Ovary (tissue), 3 donors: Measurements from ENCODE around the gene RAB15.

Experiments used
- CTCF ChIP-seq, 3 donors: fragments of 450-650 bp in 2 of 3; fragments of 200-600 bp in 1 of 3; IDR thresholded peaks; one replicate each; pipeline versions ENCODE4 v1.5.1 to v1.8.0; 2016 to 2022; ENCODE audit warnings: antibody characterized with exemption in 3 of 3, mild to moderate bottlenecking in 1 of 3
- EP300 ChIP-seq: sonication (generic); formaldehyde crosslinking; IDR thresholded peaks from one replicate; pipeline ENCODE4 v1.6.1; 2017; ENCODE audit warnings: antibody characterized with exemption
- POLR2A ChIP-seq: fragments of 450-650 bp; IDR thresholded peaks from one replicate; pipeline ENCODE4 v1.6.1; 2017; ENCODE audit warnings: antibody characterized with exemption, mild to moderate bottlenecking, moderate library complexity
- donor health status: DM: no; HTN: no; CAD: no.

- TF ChIP-seq CTCF (IDR thresholded peaks at IDR 0.05) (no peak), POLR2A (no peak), EP300 (no peak)
These were observed 29.5 kb downstream of the RAB15 start, which contains the start of gene GPX2 for GRCh38 chr14:64942531-64943111.
